ENCODE data around the gene RALA. TPM values are rescaled to one million over a fixed set of nuclear protein-coding genes. Genes with fewer than 3 reads are reported as not detected.

The RALA gene
- polyA plus RNA-seq, 1 experiment = 59.2 TPM

DNA sequence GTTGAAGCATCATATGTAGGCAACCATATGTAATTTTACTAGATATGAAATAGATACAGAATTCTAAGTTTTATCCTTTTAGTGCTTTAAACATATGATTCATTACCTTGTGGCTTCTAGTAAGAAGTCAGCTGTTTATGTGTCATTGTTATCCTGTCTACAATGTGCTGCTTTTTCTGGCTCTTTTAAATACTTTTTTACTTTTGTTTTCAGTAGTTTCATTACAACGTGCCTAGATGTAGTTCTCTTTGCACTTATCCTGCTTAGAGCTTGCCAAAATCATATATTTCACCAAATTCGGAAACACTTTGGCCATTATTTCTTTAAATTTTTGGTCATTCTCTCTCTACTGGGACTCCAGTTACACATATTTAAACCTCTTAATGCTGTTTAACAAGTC lies 30.8 kb upstream of the RALA start:
- DNase-seq (ENCODE audit: low read depth, low spot score) = no peak
- Histone ChIP-seq H3K27ac (ENCODE audit: low read depth, low read length) (no peak overlapping the region), H3K9me3 (ENCODE audit: control insufficient read depth, insufficient read depth, low read length) (no peaks in the 10 kb centered on the region; the same call in 1 of the 2 replicates), H3K4me3 (ENCODE audit: low read depth, low read length) (no peak overlapping the region), H3K27me3 (ENCODE audit: control insufficient read depth, insufficient read depth, low read length) (no peaks in the 10 kb centered on the region)
- TF ChIP-seq, protein P1, sequence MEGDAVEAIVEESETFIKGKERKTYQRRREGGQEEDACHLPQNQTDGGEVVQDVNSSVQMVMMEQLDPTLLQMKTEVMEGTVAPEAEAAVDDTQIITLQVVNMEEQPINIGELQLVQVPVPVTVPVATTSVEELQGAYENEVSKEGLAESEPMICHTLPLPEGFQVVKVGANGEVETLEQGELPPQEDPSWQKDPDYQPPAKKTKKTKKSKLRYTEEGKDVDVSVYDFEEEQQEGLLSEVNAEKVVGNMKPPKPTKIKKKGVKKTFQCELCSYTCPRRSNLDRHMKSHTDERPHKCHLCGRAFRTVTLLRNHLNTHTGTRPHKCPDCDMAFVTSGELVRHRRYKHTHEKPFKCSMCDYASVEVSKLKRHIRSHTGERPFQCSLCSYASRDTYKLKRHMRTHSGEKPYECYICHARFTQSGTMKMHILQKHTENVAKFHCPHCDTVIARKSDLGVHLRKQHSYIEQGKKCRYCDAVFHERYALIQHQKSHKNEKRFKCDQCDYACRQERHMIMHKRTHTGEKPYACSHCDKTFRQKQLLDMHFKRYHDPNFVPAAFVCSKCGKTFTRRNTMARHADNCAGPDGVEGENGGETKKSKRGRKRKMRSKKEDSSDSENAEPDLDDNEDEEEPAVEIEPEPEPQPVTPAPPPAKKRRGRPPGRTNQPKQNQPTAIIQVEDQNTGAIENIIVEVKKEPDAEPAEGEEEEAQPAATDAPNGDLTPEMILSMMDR (IDR thresholded peaks at IDR 0.05; ENCODE audit: low read depth, low read length) = no peak
- ChIA-PET POLR2A (interaction anchor here (0.8 to 1.2 kb wide), 5 partner anchors 12 to 116 kb away, joined by 3 to 6 read pairs (median 4); partner anchors contain the start of gene RALA), CTCF (interaction anchor here (0.6 to 2.2 kb wide), 2 partner anchors 12 to 13 kb away, joined by 3 to 16 read pairs; no protein-coding TSS in a partner anchor)

DNA sequence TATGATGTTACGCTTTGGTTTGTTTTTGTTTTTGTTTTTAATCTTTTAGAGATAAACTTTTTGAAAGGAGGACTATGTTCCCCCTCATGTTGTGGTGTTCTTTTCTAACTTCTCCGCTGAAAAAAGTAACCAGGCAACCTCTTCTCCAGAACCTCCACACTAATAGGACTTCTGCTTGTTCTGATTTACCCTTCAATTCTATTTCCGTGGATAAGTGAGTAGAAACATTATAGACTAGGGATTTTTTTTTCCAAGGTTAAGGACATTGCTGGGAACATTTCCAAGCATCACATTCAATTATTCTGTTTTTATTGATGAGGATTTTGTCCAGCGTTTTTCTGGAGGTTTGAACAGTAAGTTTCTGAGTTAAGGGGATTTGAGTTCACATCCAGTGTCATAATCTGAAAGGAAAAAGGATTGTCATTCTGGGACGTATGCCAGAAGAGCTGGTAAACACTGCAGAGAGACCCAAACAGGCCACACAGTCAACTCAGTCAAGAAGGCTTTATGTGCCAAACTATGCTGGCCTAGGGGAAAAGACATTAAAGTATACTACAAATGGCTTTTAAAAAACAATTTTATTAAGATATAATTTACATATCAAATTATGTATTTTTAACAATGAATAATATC lies 28.3 kb upstream of the RALA start:
- POLR2A ChIA-PET = interaction anchor here (0.7 kb wide), 1 partner anchor 118 kb away, joined by 3 read pairs; no protein-coding TSS in a partner anchor
- DNase-seq (ENCODE audit: low read depth, low spot score) = no peak
- no peak overlapping the region for H3K4me3 ChIP-seq (ENCODE audit: low read depth, low read length)
- TF ChIP-seq, protein P1 (IDR thresholded peaks at IDR 0.05; ENCODE audit: low read depth, low read length) = no peak
- CTCF ChIA-PET = interaction anchor here (0.8 to 1.2 kb wide), 2 partner anchors 15 kb away, joined by 3 to 4 read pairs; no protein-coding TSS in a partner anchor
- no peaks in the 10 kb centered on the region for H3K27me3 ChIP-seq (ENCODE audit: control insufficient read depth, insufficient read depth, low read length)
- H3K27ac ChIP-seq (ENCODE audit: low read depth, low read length) = no peak overlapping the region
- H3K9me3 ChIP-seq (ENCODE audit: control insufficient read depth, insufficient read depth, low read length) = no peaks in the 10 kb centered on the region; the same call in 1 of the 2 replicates

DNA sequence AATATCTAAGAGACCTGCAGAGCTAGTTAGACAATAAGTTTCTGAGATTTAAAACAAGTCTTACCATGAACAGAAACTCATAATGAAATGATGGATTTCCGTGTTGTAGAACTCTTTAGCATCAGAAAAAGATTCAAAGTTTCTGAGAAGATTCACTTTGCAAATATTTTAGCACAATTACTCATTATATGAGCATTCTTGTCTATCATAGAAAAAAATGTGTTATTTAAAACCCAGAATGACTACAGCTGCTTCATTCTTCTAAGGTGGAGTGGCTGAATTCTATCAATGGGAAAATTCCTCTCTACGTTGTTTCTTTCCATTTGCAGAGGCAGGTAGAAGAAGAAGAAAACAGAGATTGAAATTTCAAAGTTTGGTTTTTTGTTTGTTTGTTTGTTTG lies 21.0 kb upstream of the RALA start:
- POLR2A ChIA-PET = interaction anchor here (1.2 kb wide), 1 partner anchor 12 kb away, joined by 3 read pairs; no protein-coding TSS in a partner anchor
- TF ChIP-seq, protein P1 (IDR thresholded peaks at IDR 0.05; ENCODE audit: low read depth, low read length) = no peak
- Histone ChIP-seq H3K27ac (ENCODE audit: low read depth, low read length) (no peak overlapping the region), H3K9me3 (ENCODE audit: control insufficient read depth, insufficient read depth, low read length) (no peaks in the 10 kb centered on the region), H3K27me3 (ENCODE audit: control insufficient read depth, insufficient read depth, low read length) (no peaks in the 10 kb centered on the region), H3K4me3 (ENCODE audit: low read depth, low read length) (no peak overlapping the region)
- CTCF ChIA-PET = no interaction called here
- no peak for DNase-seq (ENCODE audit: low read depth, low spot score)

DNA sequence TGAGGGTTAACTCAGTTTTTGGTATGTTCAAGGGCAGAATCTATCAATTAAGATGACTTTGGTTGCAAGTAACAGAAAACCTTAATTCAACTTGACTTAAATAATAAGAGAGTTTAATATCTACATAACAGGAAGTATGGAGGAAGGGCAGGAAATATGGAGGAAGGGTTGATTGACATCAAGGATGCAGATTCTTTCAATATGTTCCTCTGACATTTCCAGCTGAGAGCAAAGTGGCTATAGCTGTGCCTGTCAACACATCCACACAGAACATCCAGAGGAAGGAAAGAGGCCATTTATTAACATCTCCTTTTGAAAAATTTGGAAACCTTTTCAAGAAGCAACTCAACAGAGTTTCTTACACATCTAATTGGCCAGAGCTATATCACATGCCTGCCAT lies 19.4 kb upstream of the RALA start:
- H3K27ac ChIP-seq (ENCODE audit: low read depth, low read length) = no peak overlapping the region
- TF ChIP-seq, protein P1 (IDR thresholded peaks at IDR 0.05; ENCODE audit: low read depth, low read length) = no peak
- CTCF ChIA-PET = no interaction called here
- no peak overlapping the region for H3K4me3 ChIP-seq (ENCODE audit: low read depth, low read length)
- H3K9me3 ChIP-seq (ENCODE audit: control insufficient read depth, insufficient read depth, low read length) = no peaks in the 10 kb centered on the region
- no peaks in the 10 kb centered on the region for H3K27me3 ChIP-seq (ENCODE audit: control insufficient read depth, insufficient read depth, low read length)
- DNase-seq (ENCODE audit: low read depth, low spot score) = no peak
- POLR2A ChIA-PET = no interaction called here

DNA sequence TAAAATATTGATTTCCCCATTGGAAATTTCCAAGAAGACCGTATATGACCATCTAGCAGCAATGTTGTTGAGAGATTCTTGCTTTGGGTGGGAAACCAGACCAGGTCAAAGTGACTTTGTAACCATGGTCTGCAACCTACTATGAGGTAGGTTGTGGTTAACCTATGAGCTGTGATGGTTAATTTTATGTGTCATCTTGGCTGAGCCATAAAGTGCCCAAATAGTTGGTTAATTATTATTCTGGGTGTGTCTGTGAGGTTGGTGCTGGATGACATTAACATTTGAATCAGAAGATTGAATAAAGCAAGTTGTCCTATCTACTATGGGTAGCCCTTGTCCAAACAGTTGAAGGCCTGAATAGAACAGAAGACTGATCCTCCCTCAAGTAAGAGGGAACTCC lies 18.3 kb upstream of the RALA start:
- H3K9me3 ChIP-seq (ENCODE audit: control insufficient read depth, insufficient read depth, low read length) = no peaks in the 10 kb centered on the region
- TF ChIP-seq, protein P1 (IDR thresholded peaks at IDR 0.05; ENCODE audit: low read depth, low read length) = no peak
- DNase-seq (ENCODE audit: low read depth, low spot score) = no peak
- H3K4me3 ChIP-seq (ENCODE audit: low read depth, low read length) = no peak overlapping the region
- ChIA-PET CTCF (interaction anchor here (0.5 to 2.0 kb wide), 3 partner anchors 12 to 128 kb away, joined by 3 to 12 read pairs (median 3); no protein-coding TSS in a partner anchor), POLR2A (no interaction called here)
- H3K27ac ChIP-seq (ENCODE audit: low read depth, low read length) = no peak overlapping the region
- H3K27me3 ChIP-seq (ENCODE audit: control insufficient read depth, insufficient read depth, low read length) = no peaks in the 10 kb centered on the region
